GM19452 (cell line): Measurements from ENCODE around the gene APOL2.
"Not testable (repeated sequence)": the region's sequence is repeated elsewhere in the genome, so short reads cannot be mapped to it uniquely, and the experiment has no call there.

ENCODE experiments used
- ATAC-seq: cut with Tn5 transposase; IDR thresholded peaks from one replicate; pipeline ENCODE4 v1.9.1; 2021; ENCODE audit not compliant: unreplicated experiment

APOL2 gene

GRCh38 chr22:36239401-36240171 lies at the start of gene APOL2:
TSS of gene APOL2 (minus strand) at chr22:36239527. CDS start at chr22:36233162, 6,365 bp downstream.
- peak; percentile 90 for ATAC-seq

DNA sequence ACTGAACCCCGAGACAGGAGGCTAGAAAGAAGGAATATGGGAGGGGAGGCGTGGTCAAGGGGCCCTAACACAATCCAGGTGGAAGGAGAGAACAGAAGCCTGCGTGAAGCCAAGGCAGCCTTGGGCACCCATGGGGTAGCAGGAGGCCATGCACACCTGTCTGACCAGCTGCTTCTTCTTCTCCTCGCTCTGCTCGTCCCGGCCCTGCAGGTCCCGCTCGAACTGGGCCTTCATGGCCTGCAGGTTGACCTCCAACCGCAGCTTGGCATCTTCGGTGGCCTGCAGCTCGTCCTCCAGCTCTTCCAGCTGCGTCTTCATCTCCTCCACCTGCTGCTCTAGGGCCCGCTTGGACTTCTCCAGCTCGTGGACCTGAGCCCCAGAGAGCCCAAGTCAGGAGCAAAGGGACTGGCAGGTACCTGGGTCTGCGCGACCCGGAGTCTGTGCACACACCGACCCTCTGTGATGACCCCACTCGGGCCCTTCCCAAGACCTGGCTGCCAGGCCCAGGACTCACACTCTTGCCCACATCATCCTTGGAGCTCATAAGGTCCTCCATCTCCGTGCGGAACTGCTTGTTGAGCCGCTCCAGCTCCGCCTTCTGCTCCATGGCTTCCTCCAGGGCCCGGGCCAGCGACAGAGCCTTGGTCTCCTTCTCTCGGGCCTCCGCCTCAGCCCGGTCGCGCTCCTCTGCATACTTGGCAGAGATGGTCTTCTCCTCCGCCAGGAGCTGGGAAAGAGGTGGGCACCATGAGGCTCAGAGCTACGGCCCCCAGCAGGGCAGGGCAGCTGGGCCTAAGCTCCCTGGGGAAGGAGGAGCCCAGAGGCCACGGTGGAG lies 49.5 kb upstream of the APOL2 start:
- ATAC-seq = no peak

- ATAC-seq = no peak
These were observed 48.7 kb upstream of the APOL2 start for GRCh38 chr22:36287881-36288515.

DNA sequence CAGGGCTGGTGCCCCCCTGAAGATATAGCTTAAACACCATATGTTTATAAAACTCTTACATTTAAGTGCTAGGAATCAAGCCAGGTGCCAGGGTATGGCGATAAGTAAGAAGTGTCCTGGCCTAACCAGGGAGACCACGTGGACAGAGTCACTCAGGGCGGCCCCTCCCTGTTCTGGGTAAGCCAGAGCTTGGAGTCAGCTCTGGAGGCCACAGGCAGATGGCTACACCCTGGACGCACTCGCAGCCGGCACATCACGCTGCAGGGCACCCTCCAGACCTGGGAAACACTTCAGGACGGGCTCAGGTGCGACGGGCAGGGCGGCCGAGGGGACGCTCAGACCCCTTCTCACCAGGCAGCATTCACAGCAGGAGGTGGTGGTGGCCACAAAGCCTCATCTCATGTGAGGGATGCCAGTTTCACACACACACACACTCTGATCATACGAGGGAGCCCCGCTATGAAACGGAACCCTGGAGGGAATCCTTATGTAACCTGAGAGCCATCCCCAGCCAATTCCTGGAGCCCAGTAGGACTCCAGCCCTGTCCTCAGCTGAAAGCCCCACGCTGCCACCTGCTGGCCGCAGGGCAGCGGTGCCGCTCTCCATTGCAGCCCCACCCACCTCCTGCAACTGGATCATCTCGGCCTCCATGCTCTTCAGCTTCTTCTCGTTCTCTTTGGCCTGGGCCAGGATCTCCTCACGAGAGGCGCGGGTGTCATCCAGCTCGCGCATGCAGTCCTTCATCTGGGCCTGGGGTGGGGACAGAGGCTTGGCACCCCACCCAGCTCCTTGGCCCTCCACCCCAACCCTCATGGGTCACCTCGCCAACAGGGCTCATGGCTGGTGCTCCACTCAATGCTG lies 47.0 kb upstream of the APOL2 start:
- ATAC-seq = no peak

DNA sequence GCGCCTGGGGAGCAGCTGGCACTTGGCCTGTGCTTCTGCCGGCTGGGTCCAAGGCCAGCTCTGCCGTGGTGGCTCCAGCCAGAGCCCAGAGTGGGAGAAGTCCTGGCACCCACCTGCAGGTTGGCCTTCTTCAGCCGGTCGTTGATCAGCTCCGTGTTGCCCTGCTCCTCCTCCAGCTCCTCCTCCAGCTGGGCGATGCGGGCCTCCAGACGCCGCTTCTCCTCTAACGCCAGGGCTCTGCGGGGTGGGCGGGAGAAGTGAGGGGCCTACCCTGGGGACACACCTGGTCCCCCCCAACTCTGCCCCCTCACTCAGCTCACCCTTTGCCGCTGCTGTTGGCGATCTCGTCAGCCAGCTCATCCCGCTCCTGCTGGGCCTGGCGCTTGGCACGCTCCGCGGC lies 46.2 kb upstream of the APOL2 start:
- no peak for ATAC-seq

DNA sequence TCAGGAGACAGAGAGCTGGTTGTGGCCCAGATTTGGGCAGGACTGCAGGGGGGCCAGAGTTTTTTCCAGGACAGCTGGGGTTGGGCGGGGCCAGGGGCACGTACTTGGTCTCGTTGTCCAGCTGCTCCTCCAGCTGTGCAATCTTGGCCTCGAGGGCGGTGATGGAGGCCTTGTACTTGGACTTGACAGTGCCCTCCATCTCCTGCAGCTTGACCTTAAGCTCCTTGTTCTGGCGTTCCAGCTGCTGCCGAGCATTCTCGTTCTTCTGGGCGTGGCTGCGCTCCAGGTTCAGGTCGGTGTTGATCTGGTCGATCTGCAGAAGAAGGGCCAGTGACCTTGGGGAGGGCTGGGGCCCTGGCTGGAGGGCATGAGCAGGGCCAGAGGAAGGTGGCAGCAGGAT lies 45.7 kb upstream of the APOL2 start:
- ATAC-seq = no peak

DNA sequence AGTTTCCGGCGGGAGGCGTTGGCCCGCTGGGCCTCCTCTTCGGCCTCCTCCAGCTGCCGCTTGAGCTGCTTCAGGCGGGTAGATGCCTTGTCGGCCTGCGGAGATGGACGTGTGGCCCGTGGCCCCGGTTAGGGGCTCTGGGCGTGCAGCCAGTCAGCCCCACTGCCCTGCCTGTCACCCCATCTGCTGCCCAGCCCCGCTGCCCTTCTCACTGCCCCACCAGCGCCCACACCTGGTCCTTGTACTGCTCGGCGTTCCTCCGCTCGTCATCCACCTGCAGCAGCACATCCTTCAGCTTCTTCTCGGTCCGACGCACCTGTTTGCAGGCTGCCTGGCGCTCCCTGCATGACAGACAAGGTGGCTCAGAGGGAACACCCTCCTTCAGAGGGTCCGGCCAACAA lies 44.8 kb upstream of the APOL2 start:
- no peak for ATAC-seq

DNA sequence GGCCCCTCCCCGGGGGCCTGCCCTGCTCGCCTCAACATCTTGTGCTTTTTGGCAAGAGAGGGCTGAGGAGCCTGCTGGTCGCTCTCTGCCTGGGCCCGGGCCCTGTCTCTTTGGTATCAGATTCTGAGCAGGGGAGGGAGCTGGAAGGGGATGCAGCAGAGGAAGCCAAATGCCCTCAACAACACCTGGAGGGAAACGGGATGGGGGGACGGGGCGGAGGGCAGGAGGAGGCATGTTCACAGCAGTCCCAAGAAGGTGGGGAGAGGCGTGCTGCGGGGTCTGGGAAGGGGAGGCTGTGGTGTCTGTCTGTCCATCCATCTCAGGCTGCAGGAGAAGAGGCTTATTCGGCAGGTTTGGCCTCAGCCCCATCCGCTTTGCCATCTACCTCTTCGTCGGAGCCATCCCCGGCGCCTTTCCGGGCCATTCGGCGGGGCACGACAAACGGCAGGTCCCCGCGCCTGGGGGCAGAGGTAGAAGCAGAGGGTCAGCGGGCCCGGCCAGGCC lies 43.1 kb upstream of the APOL2 start:
- no peak for ATAC-seq

- no peak for ATAC-seq
These were observed 42.5 kb upstream of the APOL2 start for GRCh38 chr22:36281781-36282327.

GRCh38 chr22:36280379-36280778 lies 41.1 kb upstream of the APOL2 start:
- ATAC-seq = no peak

- ATAC-seq = no peak
These were observed 39.9 kb upstream of the APOL2 start for GRCh38 chr22:36279219-36279666.

DNA sequence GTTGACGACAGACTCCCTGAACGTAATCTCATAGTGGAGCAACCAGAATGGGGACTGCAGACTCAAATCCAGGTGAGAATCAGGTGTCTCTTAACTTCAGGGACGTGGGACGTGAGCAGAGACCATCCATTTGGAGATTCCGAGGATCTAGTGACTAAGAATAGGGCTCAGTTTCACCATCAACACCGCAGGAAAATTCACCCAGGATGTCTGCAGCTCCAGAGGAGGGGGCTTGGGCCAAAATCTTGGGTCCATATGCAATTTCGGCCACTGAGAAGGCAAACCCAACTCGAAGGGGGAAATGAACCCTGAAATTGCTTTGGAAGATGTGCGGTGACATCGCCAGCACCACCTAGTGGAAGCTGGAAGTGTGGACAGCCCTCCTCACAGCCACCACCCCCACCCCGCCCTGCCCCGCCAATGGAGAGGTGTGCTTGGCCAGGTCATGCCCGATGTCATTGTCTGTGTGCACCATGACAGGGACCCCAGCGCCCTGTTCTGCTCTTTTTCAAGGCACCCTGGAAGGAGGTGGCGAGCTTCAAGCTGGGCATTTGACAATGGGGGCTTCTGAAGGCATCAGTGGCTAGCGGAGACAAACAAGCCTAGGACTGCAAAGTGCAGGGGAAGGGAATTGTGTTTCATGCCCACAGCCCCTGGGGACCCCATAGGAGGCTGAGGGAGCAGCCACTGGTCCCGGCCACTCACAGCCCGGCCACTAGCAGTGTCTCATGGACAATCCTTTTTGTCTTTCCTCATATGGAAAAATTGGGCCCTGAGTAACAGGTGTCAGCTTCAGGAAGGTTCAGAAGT lies 38.4 kb upstream of the APOL2 start:
- no peak for ATAC-seq

DNA sequence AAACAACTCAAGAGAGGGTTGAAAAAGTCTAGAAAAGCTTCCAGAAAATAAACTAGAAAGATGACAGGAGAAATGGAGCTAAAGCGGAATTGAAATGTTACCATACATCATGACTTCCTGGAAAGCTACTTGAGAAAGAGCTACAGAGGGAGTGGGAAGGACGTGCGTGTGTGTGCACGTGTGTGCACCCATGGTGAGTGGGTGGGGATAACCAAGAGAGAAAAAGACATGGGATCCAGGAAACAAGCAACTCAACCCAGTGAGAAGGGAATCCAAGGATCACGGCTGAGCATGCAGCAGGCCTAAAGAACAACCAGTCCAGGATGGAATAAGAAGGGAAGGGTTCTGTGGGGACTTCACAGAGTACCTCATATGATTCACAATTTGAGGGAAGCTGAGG lies 35.2 kb upstream of the APOL2 start:
- no peak for ATAC-seq

DNA sequence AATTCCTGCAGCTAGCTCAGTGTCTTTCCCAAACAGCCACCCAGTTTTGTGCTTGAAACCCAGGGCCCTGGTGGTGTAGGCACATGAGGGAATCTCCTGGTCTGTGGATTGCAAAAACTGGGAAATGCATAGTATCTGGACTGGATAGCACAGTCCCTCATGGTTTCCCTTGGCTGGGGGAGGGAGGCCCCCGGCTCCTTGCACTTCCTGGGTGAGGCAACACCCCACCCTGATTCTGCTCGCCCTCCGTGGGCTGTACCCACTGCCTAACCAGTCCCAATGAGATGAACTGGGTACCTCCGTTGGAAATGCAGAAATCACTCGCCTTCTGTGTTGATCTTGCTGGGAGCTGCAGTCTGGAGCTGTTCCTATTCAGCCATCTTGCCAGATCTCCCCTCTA lies 32.6 kb upstream of the APOL2 start:
- not testable (repeated sequence) for ATAC-seq

DNA sequence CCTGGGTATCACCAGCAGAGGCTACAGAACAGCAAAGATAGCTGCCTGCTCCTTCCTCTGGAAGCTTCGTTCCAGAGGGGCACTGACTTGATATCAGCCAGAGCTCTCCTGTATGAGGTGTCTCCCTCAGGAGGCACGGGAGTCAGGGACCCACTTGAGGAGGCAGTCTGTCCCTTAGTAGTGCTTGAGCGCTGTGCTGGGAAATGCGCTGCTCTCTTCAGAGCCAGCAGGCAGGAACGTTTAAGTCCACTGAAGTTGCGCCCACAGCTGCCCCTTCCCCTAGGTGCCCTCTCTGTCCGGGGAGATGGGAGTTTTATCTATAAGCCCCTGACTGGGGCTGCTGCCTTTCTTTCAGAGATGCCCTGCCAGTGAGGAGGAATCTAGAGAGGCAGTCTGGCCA lies 31.9 kb upstream of the APOL2 start:
- ATAC-seq = not testable (repeated sequence)

- ATAC-seq = no peak
These were observed 28.7 kb upstream of the APOL2 start for GRCh38 chr22:36267896-36268485.

DNA sequence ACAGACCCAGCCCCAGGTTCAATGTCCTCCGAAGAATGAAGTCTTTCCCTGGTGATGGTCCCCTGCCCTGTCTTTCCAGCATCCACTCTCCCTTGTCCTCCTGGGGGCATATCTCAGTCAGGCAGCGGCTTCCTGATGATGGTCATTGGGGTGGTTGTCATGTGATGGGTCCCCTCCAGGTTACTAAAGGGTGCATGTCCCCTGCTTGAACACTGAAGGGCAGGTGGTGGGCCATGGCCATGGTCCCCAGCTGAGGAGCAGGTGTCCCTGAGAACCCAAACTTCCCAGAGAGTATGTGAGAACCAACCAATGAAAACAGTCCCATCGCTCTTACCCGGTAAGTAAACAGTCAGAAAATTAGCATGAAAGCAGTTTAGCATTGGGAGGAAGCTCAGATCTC lies 27.7 kb upstream of the APOL2 start:
- no peak for ATAC-seq

GRCh38 chr22:36263886-36264664 lies 24.7 kb upstream of the APOL2 start:
- not testable (repeated sequence) for ATAC-seq
